GM12891 (cell line): ENCODE data around the gene GGTLC1.
A peak's percentile ranks its signal among the peaks of the same experiment; 100 is the strongest.

Source experiments
- DNase-seq: peaks from one replicate; pipeline ENCODE4 v3.0.0; 2011; ENCODE audit warnings: low spot score; ENCODE audit not compliant: insufficient read length
- FAIRE-seq: peaks from 2 replicates; lab custom pipeline; 2011; peaks lifted over from hg19 to GRCh38; lab: Jason Lieb, UNC
- PAX5 ChIP-seq: IDR thresholded peaks from 2 replicates; pipeline ENCODE4 v1.6.1; 2011; ENCODE audit warnings: low read length, moderate library complexity, mild to moderate bottlenecking; ENCODE audit not compliant: insufficient read depth, severe bottlenecking
- POLR2A ChIP-seq: IDR thresholded peaks from 2 replicates; pipeline ENCODE4 v1.6.1; 2011; ENCODE audit warnings: low read depth, low read length, control low read depth
- POLR2AphosphoS5 ChIP-seq: IDR thresholded peaks from 2 replicates; pipeline ENCODE4 v1.6.1; 2011; ENCODE audit warnings: low read depth, low read length, control low read depth
- POU2F2 ChIP-seq: IDR thresholded peaks from 2 replicates; pipeline ENCODE4 v1.6.1; 2011; ENCODE audit warnings: low read depth, mild to moderate bottlenecking, control low read depth, low read length, moderate library complexity
- SPI1 ChIP-seq: IDR thresholded peaks from 2 replicates; pipeline ENCODE4 v1.6.1; 2011; ENCODE audit warnings: low read depth, low read length, control low read depth
- TAF1 ChIP-seq: IDR thresholded peaks from 2 replicates; pipeline ENCODE4 v1.6.1; 2011; ENCODE audit warnings: low read depth, low read length, control low read depth

The GGTLC1 gene

DNA sequence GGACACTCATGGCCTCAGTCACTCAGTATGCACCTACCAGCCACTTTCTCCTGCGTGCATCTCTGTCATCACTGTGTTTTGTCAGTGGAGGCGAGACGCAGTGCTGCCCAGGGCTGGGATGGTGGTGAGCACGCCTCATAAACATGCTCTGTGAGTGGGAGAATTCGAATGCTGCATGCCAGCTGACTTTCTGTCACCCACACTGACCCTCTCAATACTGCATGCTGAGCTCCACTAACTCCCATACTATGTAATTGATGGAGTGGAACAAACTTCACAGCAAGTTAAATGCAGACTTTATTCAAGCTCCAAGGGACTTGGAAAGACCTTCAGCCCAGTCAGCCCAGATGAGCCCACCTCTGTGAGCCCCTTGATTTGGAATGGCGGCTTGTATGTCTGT lies 22.7 kb upstream of the GGTLC1 start:
- no peak for FAIRE-seq
- TF ChIP-seq POU2F2 = no peak
- TF ChIP-seq TAF1 = no peak
- no peak for TF ChIP-seq POLR2AphosphoS5
- TF ChIP-seq POLR2A = no peak
- TF ChIP-seq PAX5 = no peak
- TF ChIP-seq SPI1 = no peak
- DNase-seq = no peak

- DNase-seq = no peak
- TF ChIP-seq POU2F2 (no peak), POLR2A (no peak), SPI1 (no peak), TAF1 (no peak), PAX5 (no peak), POLR2AphosphoS5 (no peak)
- no peak for FAIRE-seq
These were observed 19.2 kb upstream of the GGTLC1 start for GRCh38 chr20:24007758-24008157.

- no peak for DNase-seq
- no peak for FAIRE-seq
These were observed 18.6 kb upstream of the GGTLC1 start for GRCh38 chr20:24007073-24007595.

DNA sequence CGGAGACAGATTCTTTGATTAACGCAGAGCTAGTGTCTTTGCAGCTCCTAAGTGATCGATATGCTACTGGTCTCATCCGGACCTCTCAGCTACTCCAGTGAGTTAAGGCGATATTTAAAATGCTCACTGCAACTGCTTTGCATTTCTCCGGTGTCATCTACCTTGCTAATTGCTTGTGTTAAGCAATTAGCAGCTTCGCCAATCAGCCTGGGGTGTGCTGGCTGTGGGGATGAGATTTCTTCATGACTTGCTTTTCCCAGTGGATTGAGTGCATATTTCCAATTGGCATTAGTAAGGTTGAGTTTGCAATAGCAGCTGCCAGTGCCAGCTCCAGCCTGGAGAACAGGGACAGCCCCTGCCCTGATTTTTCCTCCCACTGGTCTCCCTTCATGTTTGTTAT lies 18.0 kb upstream of the GGTLC1 start:
- TF ChIP-seq PAX5 (no peak), SPI1 (no peak), POLR2AphosphoS5 (no peak), TAF1 (no peak), POU2F2 (no peak), POLR2A (no peak)
- FAIRE-seq (no peak), DNase-seq (no peak)

More at GRCh38 chr20:24007073-24007595, 18.6 kb upstream of the GGTLC1 start:
- TF ChIP-seq SPI1 (no peak), POU2F2 (no peak), TAF1 (no peak), POLR2AphosphoS5 (no peak), PAX5 (no peak)

DNA sequence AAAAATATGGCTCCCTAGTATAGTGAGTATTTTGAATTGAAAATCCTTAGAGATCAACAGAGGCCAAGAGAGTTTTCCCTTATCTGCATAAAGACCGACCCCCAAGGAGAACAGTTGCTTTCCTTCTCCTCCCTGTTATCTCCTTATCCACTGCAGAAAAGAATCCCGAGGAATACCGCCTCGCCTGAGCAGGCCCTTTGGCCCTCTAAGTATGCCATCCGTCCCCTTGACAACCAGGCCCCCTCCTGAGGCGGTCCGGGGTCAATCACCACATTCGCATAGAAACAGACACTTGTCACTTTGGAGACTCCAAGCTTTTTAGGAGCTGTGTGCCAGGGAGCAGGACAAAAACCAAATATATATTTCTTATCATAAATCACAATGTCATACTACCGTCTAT lies 15.9 kb upstream of the GGTLC1 start:
- no peak for DNase-seq
- FAIRE-seq = no peak
- no peak for TF ChIP-seq PAX5
- TF ChIP-seq POLR2A = no peak
- no peak for TF ChIP-seq TAF1
- no peak for TF ChIP-seq POU2F2
- no peak for TF ChIP-seq SPI1
- no peak for TF ChIP-seq POLR2AphosphoS5

DNA sequence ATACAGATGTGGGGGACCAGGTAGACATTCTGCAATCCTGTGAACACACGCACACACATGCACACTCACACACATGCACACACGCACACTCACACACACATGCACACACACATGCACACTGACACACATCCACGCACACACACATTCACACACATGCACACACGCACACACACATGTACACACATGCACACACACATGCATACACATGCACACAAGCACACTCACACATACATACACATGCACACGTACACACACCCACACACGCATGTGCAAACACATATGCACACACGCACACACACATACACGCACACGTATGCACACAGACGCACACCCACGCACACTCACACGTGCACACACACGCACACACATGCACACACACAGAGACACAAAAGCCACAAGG lies 14.3 kb upstream of the GGTLC1 start:
- TF ChIP-seq POU2F2 = no peak
- no peak for TF ChIP-seq SPI1
- TF ChIP-seq POLR2AphosphoS5 = no peak
- no peak for TF ChIP-seq POLR2A
- no peak for TF ChIP-seq TAF1
- TF ChIP-seq PAX5 = no peak
- DNase-seq (no peak), FAIRE-seq (no peak)

- no peak for FAIRE-seq
- no peak for DNase-seq
- TF ChIP-seq SPI1 (peak; percentile 10; the same call in 1 of the 2 replicates), PAX5 (no peak)
These were observed 13.3 kb upstream of the GGTLC1 start for GRCh38 chr20:24001712-24002405.

DNA sequence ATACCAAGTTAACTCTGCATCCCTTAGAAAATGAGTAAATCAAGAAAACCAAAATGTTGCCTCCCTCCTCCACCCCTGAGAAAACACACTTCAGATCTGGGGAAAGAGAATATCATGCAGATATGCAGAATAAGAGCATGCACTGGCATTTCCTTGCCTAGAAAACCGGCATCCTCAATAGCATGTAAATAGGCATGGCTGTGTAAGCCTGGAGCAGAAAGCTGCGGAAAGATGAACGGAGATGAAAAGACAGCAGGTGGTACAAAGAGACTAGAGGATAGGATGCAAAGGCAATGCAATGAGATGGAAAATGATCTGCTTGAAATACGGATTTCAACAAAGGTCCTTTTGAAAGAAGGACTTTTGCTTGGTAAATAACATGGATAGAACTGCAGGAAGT lies 10.3 kb upstream of the GGTLC1 start:
- FAIRE-seq = no peak
- DNase-seq = no peak
- TF ChIP-seq SPI1 (no peak), POLR2A (no peak), POLR2AphosphoS5 (no peak), PAX5 (no peak), POU2F2 (no peak), TAF1 (no peak)

DNA sequence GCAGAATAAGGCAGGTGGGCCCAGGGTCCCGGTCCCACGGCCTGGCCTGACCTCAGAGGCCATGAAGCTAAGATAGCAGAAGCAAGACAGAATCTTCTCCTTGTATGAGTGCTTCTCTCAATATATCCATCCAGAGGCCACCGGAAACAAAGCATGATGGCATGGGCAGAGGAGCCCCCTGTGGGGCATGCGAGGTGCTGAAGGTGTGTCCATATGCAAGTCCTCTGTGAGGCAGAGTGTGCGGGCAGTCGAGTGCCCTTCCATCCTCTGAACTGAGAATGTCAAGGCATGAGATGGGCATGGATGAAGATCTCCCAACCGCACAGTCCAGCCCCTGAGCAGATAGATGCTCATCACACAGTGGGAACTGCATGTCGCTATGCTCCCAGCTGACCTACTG lies 9.8 kb upstream of the GGTLC1 start:
- no peak for DNase-seq
- TF ChIP-seq POLR2A = no peak
- no peak for TF ChIP-seq POLR2AphosphoS5
- TF ChIP-seq SPI1 = no peak
- TF ChIP-seq PAX5 = no peak
- TF ChIP-seq TAF1 = no peak
- FAIRE-seq = no peak
